NCI-H2227 treated with DMSO at 0.1 percent for 48 hours (cell line): Measurements from ENCODE around the gene FAM168A.

ENCODE experiments used
- DNase-seq: peaks from one replicate; lab custom pipeline; 2025; lab: John Stamatoyannopoulos, UW

Gene FAM168A

DNA sequence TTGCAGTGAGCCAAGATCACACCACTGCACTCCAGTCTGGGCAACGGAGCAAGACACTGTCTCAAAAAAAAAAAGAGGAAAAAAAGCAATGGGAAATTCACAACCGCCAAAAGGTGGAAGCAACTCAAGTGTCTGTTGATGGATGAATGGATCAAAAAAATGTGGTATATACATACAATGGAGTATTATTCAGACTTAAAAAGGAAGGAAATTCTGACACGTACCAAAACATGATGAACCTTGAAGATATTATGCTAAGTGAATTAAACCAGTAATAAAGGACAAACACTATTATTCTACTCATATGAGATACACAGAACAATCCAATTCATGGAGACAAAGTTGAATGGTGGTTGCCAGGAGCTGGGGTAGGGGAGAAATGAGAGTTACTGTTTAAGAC is 40.9 kb downstream of the FAM168A start:
- no peak for DNase-seq

DNA sequence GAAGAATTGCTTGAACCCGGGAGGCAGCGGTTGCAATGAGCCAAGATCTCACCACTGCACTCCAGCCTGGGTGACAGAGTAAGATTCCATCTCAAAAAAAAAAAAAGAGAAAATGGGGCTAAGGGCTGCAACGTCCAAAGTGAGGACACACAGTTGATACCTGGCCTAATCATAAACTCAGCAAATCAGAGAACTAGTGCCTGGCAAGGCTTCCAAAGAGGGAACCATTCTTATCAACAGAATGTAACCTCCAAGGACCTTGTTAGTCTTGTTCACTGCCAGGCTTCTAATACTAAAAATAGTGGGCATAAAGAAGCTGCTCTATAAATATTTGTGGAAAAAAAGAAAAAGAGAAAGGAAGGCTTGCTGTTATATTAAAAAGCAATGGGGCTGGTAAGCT is 42.3 kb downstream of the FAM168A start:
- DNase-seq = no peak

DNA sequence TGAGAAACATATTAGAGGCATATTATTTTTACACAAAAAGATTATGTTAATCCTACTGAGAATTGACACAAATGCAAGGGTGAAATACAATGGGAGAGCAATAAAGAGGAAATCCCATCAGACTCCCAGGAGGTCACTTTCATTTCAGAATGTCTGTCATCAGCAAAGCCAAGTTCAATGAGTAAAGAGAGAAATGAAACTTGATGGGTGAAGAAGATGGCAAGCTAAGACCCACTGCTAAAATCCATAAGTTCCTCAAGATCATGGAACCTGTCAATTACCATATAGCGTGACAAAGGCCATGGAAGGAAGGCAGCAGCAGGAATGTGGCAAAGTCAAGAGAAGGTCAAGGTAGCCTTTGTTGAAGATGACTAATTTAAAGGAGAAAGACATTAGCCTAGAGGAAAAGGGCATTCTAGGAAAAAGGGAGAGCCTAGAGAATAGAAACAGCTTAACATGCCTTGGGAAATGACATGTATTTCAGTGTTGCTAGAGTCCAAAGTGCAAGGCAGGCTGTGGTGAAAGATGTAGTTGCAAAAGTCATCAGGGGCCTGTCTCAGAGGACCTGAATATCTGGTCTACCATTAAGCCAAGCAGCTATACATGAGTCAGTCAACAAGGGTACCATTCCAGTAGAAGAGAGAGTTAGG is 43.1 kb downstream of the FAM168A start:
- DNase-seq = no peak

DNA sequence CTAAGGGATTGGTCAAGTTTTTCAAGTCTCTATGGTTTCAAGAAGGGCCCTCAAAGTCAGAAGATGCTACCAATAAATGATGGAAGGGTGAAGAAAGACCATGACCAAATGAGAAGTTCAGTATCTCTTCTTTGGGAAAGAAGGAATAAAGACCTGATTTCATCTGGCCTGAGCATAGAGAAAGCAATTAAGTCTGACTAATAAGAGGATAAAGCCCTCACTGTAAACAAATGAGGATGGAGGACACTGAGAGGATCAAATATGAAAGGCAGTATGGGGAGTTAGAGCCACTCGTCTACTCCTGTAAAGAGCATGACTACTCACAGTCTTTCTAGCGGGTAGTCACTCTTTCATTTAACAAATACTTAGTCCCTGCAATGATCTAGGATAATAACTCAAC is 44.6 kb downstream of the FAM168A start:
- DNase-seq = no peak

DNA sequence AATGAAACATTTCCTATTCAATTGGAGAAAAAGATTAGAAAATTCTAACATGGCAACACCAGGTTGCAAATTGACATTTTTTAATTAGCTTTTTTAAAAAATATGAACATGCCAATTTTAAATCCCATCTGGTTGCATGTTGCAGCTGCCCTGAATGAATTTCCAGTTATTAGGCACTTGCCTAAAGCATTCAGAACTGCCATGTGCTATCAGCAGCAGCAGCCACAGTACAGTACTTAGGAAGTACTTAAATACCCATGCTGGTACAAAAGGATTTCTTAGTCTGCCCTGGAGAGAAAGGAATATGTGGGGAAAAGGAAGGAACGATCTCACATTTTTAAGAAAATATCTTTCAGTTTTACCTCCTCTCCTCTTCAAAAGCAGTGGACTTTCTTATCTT is 46.2 kb downstream of the FAM168A start:
- DNase-seq = no peak

DNA sequence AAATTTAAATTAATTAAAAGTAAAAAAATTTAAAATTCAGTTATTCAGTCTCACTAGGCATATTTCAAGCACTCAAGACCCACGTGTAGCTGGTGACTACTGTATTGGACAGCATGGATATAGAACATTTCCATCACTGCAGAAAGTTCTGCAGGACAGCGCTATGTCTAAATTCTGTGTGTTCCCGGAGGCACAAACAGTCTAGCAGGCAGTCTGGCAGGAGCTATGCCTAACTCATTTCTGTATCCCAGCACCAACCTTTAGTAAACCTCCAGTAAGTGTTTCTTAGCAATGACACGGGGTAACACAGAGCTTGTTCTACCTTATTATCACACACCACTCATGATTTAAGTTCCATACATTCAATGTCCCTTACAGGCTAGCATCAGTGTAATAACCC is 48.5 kb downstream of the FAM168A start:
- DNase-seq = no peak

DNA sequence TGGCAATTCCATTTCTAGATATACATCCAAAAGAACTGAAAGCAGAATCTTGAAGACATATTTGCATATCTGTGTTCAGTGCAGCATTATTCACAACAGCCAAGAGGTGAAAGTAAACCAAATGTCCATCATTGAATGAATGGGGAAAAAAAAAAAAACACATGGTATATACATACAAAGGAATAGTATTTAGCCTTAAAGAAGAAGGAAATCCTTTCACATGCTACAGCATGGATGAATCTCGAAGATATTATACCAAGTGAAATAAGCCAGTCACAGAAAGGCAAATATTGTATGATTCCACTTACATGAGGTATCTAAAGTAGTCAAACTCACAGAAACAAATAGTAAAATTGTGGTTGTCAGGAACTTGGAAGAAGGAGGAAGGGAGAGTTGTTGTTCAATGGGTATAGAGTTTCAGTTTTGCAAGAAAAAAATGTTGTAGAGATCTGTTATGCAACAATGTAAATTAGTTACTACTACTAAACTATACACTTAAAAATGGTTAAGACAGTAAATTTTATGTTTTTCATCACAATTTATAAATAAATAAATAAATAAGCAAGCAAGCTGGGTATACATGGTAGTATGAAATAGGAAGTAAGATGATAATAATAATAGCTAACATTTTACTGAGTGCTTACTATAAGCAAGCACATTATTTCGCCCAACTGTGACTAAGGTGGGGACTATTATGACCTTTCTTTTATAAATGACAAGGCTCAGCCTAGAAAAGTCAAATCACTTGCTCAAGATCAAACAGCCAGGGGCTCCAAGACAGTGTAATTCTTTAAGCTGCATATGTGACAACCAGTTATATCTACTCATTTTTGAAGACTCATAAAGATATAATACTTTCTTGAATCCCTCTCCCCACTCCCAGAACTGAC is 50.0 kb downstream of the FAM168A start:
- no peak for DNase-seq

DNA sequence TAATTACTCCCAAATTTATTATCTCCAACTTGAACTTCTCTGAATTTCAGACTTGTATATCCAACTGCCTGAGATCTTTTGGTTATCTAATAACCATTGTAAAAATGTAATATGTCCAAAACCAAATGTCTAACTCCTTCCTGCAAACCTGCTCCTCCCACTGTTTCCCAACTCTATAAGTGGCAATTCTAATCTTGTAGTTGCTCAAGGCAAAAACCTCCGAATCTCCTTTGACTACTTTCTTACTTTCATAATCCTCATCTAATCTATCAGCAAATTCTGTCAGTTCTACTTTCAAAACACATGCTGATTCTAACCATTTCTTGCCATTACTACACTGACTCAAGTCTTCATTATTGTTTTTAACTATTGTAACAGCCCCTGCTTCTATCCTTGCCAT is 55.7 kb downstream of the FAM168A start:
- DNase-seq = no peak

DNA sequence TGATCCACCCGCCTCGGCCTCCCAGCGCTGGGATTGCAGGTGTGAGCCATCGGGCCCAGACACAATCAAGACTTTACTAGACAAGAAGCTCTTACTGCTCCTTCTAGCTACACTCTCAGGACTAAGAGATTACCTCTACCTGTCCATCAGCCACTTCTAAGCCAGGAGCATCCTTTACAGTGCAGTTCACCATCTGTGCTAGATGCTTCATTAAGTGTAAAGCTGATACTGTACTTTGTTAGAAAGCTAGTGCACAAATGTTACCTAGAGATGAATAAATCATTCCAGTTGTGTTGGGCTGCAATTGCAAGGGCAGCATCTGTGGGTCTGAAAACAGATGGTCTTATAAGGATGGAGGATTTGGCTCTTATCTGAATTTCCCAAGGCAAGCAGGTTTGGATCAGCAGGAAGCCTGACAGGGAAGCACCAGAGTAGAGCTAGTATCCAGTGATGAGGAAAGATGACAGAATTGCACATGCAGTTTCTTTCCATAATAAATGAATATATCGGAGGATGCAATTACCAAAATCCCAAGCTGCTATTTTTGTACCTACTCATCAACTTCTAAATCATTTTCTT is 58.3 kb downstream of the FAM168A start:
- no peak for DNase-seq

DNA sequence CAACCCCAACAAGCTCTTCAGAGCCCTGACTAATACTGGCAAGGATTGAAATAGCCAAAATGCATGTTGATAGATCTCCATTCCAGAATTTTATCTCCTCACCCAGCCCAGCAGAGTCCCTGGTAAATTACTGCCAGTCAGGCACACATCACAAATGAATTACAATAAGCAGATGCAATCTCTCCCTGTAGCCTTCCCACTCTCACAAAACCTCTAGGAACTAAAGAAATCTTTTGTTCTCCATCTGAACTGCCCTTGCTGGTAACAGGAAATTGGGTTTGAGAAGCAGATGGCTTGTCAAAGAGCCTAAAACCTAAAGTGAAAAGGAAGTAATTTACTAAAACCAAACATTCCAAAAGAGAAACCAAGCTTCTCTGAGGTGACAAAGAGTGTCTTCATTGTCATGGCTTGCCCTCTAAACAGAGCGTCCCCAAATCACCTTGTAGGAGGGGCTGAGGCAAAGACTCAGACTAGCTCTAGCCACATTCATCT is 59.5 kb downstream of the FAM168A start:
- no peak for DNase-seq

DNA sequence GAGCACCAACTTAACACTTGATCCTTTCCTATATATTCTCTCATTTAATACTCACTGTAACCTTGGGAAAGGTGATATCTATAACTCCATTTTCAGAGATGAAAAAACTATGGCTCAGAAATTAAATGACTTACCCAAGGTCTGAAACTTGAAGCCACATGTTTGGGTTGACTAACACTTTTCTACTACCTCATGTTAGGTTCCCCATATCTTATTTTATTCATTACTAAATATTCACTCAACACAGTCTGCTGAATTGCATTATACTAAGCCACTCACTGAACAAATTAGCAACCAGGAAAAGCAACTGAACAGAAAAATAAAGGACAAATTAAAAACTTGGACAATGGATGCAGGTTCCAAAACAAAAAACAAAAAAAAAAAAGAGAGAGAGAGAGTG is 59.9 kb downstream of the FAM168A start:
- no peak for DNase-seq

DNA sequence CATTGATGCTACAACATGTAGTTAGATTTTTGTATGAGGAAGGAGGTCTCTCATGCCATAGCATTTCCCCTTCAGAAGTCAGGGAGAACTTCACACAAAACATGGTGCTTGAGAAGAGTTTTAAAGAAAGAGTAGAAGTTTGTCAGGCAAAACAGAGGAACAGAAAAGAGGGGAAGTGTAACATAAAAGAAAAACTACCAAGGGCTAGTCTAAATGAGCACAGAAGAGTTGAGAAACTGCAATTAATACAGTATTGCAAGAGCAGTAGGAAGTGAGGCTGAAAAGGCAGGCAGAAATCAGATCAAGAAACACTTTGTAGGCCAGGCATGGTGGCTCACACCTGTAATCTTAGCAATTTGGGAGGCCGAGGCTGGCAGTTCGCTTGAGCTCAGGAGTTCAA is 61.0 kb downstream of the FAM168A start:
- no peak for DNase-seq

DNA sequence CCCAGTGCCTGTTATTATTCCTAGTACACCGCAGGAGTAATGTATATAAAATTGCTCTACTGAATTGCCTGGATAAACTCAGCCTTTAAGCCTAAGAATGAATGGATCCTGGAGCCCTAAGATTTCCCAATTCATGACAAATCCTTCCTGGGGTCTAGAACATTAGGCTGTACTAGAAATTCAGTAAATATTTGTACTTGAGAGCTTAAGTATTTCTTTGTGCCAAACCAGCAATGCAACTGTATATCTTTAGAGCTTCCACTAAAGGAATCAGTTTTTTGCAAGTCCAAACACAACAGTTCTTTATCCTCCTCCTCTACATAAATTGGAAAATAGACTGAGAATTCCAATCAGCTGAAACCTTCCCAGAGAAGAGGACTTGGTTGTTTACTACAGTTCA is 65.6 kb downstream of the FAM168A start:
- DNase-seq = no peak

DNA sequence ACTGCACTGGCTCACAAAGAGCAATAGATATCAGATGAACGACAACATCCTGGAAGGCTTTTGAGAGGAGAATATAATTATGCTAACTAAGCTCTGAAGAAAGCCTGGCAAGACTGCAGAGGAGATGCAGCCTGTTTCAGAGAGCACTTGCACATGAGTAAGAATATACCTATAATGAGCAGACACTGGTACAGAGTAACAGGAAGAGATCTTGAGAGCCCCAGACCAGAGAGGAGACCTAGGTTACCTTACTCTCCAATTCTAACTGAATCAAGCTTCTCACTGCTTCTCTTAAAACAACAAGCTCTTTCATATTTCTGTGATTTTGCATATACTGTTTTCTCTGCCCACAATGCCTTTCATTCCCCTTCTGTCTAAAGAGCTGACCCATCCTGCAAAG is 66.5 kb downstream of the FAM168A start:
- DNase-seq = no peak

DNA sequence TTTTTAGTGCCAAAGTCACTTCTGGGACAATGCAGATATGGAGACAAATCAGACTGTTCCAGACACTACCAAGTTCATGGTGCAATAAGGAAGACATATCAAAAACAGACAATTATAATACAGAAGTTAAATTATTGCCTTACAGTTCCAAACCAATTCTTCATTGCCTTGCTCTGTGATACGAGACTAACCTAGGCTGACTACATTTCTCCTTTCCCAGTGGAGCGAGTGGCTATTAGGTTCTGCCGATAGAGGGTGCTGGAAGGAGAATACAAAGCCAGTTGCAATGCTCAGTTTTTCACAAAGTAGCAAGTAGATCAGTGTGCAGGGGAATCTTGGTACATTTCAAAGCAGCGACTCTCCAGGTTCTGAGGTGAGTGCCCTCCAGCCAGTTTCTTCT is 67.8 kb downstream of the FAM168A start:
- no peak for DNase-seq

DNA sequence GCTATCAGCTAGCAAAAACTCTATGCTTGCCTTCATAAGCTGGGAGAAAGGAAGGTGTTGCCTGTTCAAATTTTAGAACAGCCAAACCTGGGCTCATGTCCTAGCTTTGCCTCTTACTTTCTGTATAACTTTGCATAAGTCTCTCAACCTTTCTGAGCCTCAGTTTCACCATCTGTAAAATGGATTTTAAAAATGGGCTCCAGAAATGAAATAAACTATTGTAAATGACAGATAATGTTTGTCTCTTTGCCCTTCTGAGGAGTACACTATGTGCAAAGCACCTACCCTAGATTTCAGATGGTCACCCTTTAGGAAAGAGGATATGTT is 68.7 kb downstream of the FAM168A start:
- no peak for DNase-seq

DNA sequence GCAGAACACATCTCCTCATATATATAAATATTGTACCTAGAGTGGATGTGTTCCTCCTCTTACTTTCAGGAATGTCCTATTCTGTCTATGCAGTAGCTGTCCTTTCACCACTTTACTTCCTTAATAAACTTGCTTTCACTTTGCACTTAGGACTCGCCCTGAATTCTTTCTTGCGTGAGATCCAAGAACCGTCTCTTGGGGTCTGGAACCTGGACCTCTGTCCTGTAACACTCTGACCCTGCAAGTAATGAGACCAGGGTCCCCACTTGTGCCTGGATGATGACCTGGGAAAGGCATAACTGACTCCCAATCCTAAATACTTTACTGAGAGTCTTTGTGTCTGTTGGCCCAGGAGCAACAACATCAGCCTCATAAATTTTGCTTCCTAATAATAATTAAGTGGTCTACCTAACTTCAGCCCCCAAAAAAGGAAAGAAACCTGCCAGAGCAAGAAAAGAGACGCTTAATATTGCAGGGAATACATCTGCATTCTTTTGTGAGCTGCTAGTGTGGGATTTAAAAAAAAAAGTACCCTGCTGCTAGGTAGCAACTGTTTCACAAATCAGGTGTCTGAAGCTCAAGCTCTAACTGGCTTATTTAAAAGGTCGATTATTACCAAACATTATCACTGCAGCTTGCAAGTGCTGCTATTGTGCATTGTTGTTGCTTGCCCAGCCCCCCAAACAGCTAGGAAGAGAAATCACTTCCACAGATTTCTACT is 69.3 kb downstream of the FAM168A start:
- no peak for DNase-seq

DNA sequence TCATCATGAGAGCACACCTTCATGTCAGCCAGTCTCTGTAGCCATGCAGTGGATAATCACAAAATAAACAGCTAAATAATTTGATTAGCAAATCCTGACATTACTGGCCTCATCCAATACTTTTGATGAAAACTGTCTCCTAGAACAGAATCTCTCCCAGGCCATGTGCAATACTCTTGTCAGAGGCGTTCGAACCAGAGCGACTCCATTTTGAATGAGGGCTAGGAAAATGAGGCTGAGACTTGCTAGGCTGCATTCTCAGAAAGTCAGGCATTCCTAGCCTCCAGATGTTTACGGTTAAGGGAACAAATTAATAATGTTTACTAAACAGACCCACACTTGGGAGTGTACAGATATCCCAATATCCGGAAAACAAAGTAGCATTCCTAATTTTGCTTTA is 69.9 kb downstream of the FAM168A start:
- DNase-seq = no peak

DNA sequence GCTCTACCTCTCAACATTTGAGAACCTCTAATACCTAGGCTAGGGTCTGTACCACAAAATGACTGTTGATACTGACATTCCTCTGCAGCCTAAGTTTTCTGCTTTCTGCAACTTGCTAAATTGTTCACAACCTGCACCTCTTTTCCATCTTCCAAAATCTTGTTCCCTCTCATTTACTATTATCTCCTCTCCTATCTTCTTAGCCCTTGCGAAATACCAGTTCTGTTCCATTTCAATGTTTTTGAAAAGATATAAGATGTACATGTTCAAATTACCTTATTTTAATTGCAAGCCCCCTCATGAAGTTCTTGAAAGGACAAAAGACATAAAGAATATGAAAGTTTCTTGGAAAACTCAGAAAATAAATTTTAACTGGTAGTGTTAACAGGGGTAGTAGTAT is 72.3 kb downstream of the FAM168A start:
- no peak for DNase-seq

DNA sequence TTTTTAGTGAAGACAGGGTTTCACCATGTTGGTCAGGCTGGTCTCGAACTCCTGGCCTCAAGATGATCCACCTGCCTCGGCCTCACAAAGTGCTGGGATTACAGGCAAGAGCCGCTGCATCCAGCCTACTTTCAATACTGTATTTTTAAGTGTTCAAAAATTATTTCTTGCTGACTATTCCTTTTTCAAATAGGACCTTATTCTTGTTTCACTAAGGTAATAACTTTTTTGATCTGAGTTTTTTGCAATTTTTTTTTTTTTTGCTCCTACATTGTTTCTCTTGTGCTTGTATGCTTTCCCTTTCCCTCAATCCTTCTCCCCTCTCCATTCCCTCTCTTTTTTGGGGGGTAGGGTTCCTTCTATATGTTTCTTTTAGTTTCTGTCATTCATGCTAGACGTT is 73.1 kb downstream of the FAM168A start:
- no peak for DNase-seq

DNA sequence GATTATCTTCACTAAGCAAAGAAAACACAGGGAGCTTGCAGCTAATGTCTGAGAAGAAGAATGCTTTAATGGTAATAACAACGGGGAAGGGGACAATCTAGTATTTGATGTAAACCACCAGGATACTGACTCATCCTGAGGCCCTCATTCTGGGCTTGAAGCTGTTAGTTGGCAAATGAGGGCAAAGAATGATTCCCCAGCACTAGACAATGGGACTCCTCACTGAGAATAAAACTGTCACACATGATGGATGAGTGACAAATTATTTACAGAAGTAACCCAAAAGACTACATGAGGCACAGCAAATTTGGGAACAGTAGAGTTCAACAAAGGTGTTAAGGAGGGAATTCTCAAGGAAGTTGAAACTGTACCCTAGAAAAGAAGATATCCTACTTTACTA is 76.3 kb downstream of the FAM168A start:
- peak; percentile 66 for DNase-seq

DNA sequence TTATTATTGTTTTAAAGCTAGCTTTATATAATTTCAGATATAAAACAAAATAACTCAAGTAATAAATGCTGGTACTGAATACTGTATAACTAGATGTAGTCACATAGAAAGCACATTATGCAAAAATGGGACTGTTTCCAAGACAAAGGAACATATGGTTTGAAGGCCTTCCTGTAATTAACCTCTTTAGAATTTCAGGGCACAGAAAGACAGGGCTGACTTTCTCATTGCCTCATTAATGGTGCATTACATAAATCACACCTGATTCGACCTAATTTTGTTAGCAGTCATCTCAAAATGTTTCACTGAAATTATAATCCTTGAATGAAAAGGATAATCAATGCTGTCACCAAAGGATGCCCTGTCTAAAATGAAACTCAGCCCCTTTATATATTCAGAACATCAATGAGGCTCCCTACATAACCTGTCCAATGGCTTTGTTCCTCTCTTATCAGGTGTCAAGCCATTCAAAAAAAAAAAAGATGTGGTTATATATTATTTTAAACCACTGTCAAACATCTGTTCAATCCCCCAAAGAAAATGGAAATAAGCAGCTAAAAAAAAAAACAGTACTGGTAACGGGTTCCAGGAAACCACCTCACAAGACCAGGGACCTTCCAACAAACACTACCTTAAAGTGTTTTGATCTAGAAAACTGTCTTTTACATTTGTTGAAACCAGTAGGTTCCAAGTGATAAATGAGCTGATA is 77.4 kb downstream of the FAM168A start:
- no peak for DNase-seq
